H1 (cell line): ENCODE results near the gene POLDIP2. TPM values are rescaled to one million over a fixed set of nuclear protein-coding genes. Genes with fewer than 3 reads are reported as not detected.

Experiments used
- ATF3 ChIP-seq: IDR thresholded peaks from 2 replicates; pipeline ENCODE4 v1.6.1; 2011; ENCODE audit warnings: low read depth, mild to moderate bottlenecking, low read length; ENCODE audit not compliant: insufficient read depth
- BACH1 ChIP-seq: IDR thresholded peaks from 2 replicates; pipeline ENCODE4 v1.6.1; 2012; ENCODE audit warnings: low read length, improper control_type of control experiment
- CBX5 ChIP-seq: fragments of 300-800, 300-1000 bp; sonication (generic); IDR thresholded peaks from 2 replicates; pipeline ENCODE4 v1.7.1; 2016; ENCODE audit warnings: antibody characterized with exemption, low read length, low read depth
- CBX8 ChIP-seq: fragments of 300-800, 300-1000 bp; sonication (generic); IDR thresholded peaks from 2 replicates; pipeline ENCODE4 v1.7.1; 2016; ENCODE audit warnings: low read depth, low read length, borderline replicate concordance
- CEBPB ChIP-seq: IDR thresholded peaks from 2 replicates; pipeline ENCODE4 v1.6.1; 2012; ENCODE audit warnings: low read depth, low read length
- CREB1 ChIP-seq: IDR thresholded peaks from 2 replicates; pipeline ENCODE4 v1.6.1; 2012; ENCODE audit warnings: inconsistent platforms
- FOSL1 ChIP-seq: IDR thresholded peaks from 2 replicates; pipeline ENCODE4 v1.6.1; 2011; ENCODE audit warnings: mild to moderate bottlenecking, low read depth, low read length, moderate library complexity; ENCODE audit not compliant: insufficient read depth
- GABPA ChIP-seq: IDR thresholded peaks from 2 replicates; pipeline ENCODE4 v1.6.1; 2011; ENCODE audit warnings: mild to moderate bottlenecking, low read length, moderate library complexity, borderline replicate concordance; ENCODE audit not compliant: insufficient read depth
- HDAC2 ChIP-seq, 2 experiments: fragments of 300-600 bp in 1 of 2; sonication (generic) in 1 of 2; IDR thresholded peaks; 2 replicates each; pipeline ENCODE4 v1.6.1; 2011 to 2012; ENCODE audit warnings: low read depth in 2 of 2, low read length in 2 of 2, mild to moderate bottlenecking in 2 of 2, moderate library complexity in 2 of 2, borderline replicate concordance in 1 of 2, inconsistent platforms in 1 of 2
- HDAC6 ChIP-seq: IDR thresholded peaks from one replicate; pipeline ENCODE4 v1.7.1; 2012; ENCODE audit warnings: low read depth, mild to moderate bottlenecking, inconsistent platforms, low read length, moderate library complexity
- JUN ChIP-seq: IDR thresholded peaks from 2 replicates; pipeline ENCODE4 v1.6.1; 2011; ENCODE audit warnings: low read depth, mild to moderate bottlenecking, improper control_type of control experiment, low read length
- KDM1A ChIP-seq: fragments of 200-600, 300-600 bp; sonication (generic); IDR thresholded peaks from 2 replicates; pipeline ENCODE4 v1.7.1; 2016; ENCODE audit warnings: mild to moderate bottlenecking, low read length, borderline replicate concordance
- KDM4A ChIP-seq: IDR thresholded peaks from one replicate; pipeline ENCODE4 v1.7.1; 2012; ENCODE audit warnings: low read depth, mild to moderate bottlenecking, moderate library complexity, low read length, inconsistent platforms; ENCODE audit not compliant: severe bottlenecking
- KDM5A ChIP-seq: fragments of 200-600 bp; IDR thresholded peaks from 2 replicates; pipeline ENCODE4 v1.7.1; 2012; ENCODE audit warnings: mild to moderate bottlenecking, low read length, inconsistent platforms, mixed read lengths
- MAFK ChIP-seq: IDR thresholded peaks from 2 replicates; pipeline ENCODE4 v1.6.1; 2012; ENCODE audit warnings: low read depth, mild to moderate bottlenecking, improper control_type of control experiment, low read length
- NRF1 ChIP-seq: IDR thresholded peaks from 2 replicates; pipeline ENCODE4 v1.6.1; 2011; ENCODE audit warnings: mild to moderate bottlenecking, low read depth, low read length, improper control_type of control experiment
- POLR2A ChIP-seq, 2 experiments: IDR thresholded peaks; 1 replicate in 1 of 2; 2 replicates in 1 of 2; pipeline ENCODE4 v1.6.1; 2011; ENCODE audit warnings: low read depth in 2 of 2, low read length in 2 of 2, mild to moderate bottlenecking in 2 of 2; ENCODE audit errors: control extremely low read depth in 1 of 2
- POU5F1 ChIP-seq: IDR thresholded peaks from 2 replicates; pipeline ENCODE4 v1.6.1; 2011; ENCODE audit warnings: low read depth, mild to moderate bottlenecking, low read length, moderate library complexity
- RFX5 ChIP-seq: IDR thresholded peaks from 2 replicates; pipeline ENCODE4 v1.6.1; 2011; ENCODE audit warnings: low read depth, low read length, improper control_type of control experiment, borderline replicate concordance
- SIRT6 ChIP-seq: IDR thresholded peaks from one replicate; pipeline ENCODE4 v1.7.1; 2012; ENCODE audit warnings: low read length, inconsistent platforms
- SP2 ChIP-seq: IDR thresholded peaks from 2 replicates; pipeline ENCODE4 v1.6.1; 2012; ENCODE audit warnings: mild to moderate bottlenecking, low read length, inconsistent platforms
- SP4 ChIP-seq: IDR thresholded peaks from 2 replicates; pipeline ENCODE4 v1.6.1; 2012; ENCODE audit warnings: low read length, inconsistent platforms
- SRF ChIP-seq: IDR thresholded peaks from 2 replicates; pipeline ENCODE4 v1.6.1; 2011; ENCODE audit warnings: mild to moderate bottlenecking, low read depth, low read length, moderate library complexity
- TAF1 ChIP-seq: IDR thresholded peaks from 2 replicates; pipeline ENCODE4 v1.6.1; 2011; ENCODE audit warnings: mild to moderate bottlenecking, low read depth, low read length
- TAF7 ChIP-seq: optimal IDR thresholded peaks from 2 replicates; pipeline ENCODE3; 2011; ENCODE audit warnings: low read depth, mild to moderate bottlenecking, inconsistent platforms, low read length, moderate library complexity, borderline replicate concordance
- TBP ChIP-seq: IDR thresholded peaks from 2 replicates; pipeline ENCODE4 v1.6.1; 2011; ENCODE audit warnings: low read depth, low read length, improper control_type of control experiment
- TCF12 ChIP-seq: IDR thresholded peaks from 2 replicates; pipeline ENCODE4 v1.6.1; 2011; ENCODE audit warnings: low read depth, mild to moderate bottlenecking, low read length
- polyA plus RNA-seq, 7 experiments: library from polyadenylated mRNA; depleted of rRNA in 3 of 7; stranded (reverse) in 5 of 7; unstranded in 2 of 7; fragments of >200 nt in 5 of 7; fragments of 200-250 nt in 2 of 7; gene quantifications; 1 replicate in 5 of 7; 2 replicates in 1 of 7; 4 replicates in 1 of 7; pipeline versions ENCODE4 v1.2.1 to v1.2.3, GENCODE V29; 2011 to 2013; ENCODE audit warnings: missing spikeins in 2 of 7, mixed read lengths in 2 of 7
- total RNA-seq: library from RNA; stranded (reverse); fragmentation: NEBNext Ultra II Directional; extraction: Animal tissue kit (Norgen Biotek cat#: 25700); gene quantifications from 2 replicates; pipeline ENCODE4 v1.2.1, GENCODE V29; 2021

POLDIP2 gene
- total and polyA plus RNA-seq, 2 of the 8 experiments (the other 6 are each of a cell fraction or from before 2014, with no cell fraction given): 74.0 to 76.1 TPM

DNA sequence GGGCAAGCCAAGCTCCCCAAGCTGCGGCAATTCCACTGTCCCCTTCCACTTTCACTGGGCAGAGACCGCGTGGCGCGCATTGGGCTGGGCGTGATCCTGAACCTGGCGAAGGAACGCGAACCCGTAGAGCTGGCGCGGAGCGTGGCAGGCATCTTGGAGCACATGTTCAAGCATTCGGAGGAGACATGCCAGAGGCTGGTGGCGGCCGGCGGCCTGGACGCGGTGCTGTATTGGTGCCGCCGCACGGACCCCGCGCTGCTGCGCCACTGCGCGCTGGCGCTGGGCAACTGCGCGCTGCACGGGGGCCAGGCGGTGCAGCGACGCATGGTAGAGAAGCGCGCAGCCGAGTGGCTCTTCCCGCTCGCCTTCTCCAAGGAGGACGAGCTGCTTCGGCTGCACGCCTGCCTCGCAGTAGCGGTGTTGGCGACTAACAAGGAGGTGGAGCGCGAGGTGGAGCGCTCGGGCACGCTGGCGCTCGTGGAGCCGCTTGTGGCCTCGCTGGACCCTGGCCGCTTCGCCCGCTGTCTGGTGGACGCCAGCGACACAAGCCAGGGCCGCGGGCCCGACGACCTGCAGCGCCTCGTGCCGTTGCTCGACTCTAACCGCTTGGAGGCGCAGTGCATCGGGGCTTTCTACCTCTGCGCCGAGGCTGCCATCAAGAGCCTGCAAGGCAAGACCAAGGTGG, 24.0 kb upstream of the POLDIP2 start (continued):
- TF ChIP-seq JUN: no peak
- TF ChIP-seq RFX5: no peak
- peak; percentile 75; the same call in 1 of the 2 replicates for TF ChIP-seq GABPA
- TF ChIP-seq CBX5: no peak
- TF ChIP-seq KDM4A: peak; percentile 89
- TF ChIP-seq TCF12: no peak
- TF ChIP-seq NRF1: no peak
- no peak for TF ChIP-seq HDAC6
- TF ChIP-seq POLR2A (IDR thresholded peaks at IDR 0.05; ENCODE audit: control extremely low read depth in 1 of 2, low read depth in 2 of 2, low read length in 2 of 2): no peak
- no peak for TF ChIP-seq KDM5A
- TF ChIP-seq FOSL1: no peak
- TF ChIP-seq TAF1: no peak
- peak; percentile 21; the same call in 1 of the 2 replicates for TF ChIP-seq TBP
- peak; percentile 29 to 74; a peak in 1 of 4 replicates for TF ChIP-seq HDAC2 (IDR thresholded peaks at IDR 0.05; ENCODE audit: borderline replicate concordance in 1 of 2, low read depth in 2 of 2, low read length in 2 of 2)
- 0 out of 2 replicates have a peak, but pooled peaks have one; percentile 22 for TF ChIP-seq BACH1
- no peak for TF ChIP-seq CBX8
- no peak for TF ChIP-seq MAFK
- no peak for TF ChIP-seq KDM1A
- TF ChIP-seq SP4: no peak
- TF ChIP-seq ATF3: no peak
- 0 out of 2 replicates have a peak, but pooled peaks have one; percentile 2 for TF ChIP-seq SRF
- TF ChIP-seq TAF7: no peak
- TF ChIP-seq POU5F1: no peak
- no peak for TF ChIP-seq SIRT6
- peak; percentile 51 for TF ChIP-seq CREB1
- no peak for TF ChIP-seq CEBPB
- no peak for TF ChIP-seq SP2
